HEK293T (cell line): Measurements from ENCODE around the gene ATP9A.

Experiments used
- BHLHE40 ChIP-seq: fragments of 450-650 bp; IDR thresholded peaks from 2 replicates; pipeline ENCODE4 v1.6.1; 2016; ENCODE audit warnings: mild to moderate bottlenecking, moderate library complexity, borderline replicate concordance
- ELF4 ChIP-seq: fragments of 450-650 bp; IDR thresholded peaks from 2 replicates; pipeline ENCODE4 v1.6.1; 2017; ENCODE audit warnings: antibody characterized with exemption
- FOXA1 ChIP-seq: fragments of 450-650 bp; IDR thresholded peaks from 2 replicates; pipeline ENCODE4 v1.6.1; 2016; ENCODE audit warnings: mild to moderate bottlenecking
- FOXK2 ChIP-seq: fragments of 450-650 bp; IDR thresholded peaks from 2 replicates; pipeline ENCODE4 v1.6.1; 2016; ENCODE audit warnings: mild to moderate bottlenecking
- FOXM1 ChIP-seq: fragments of 450-650 bp; IDR thresholded peaks from 2 replicates; pipeline ENCODE4 v1.6.1; 2017; ENCODE audit warnings: mild to moderate bottlenecking, borderline replicate concordance
- HDGF ChIP-seq: fragments of 450-650 bp; IDR thresholded peaks from 2 replicates; pipeline ENCODE4 v1.6.1; 2017; ENCODE audit warnings: antibody characterized with exemption, borderline replicate concordance
- L3MBTL2 ChIP-seq: fragments of 450-650 bp; conservative IDR thresholded peaks from 2 replicates; pipeline ENCODE4 v1.6.1; 2016; ENCODE audit warnings: mild to moderate bottlenecking
- LEF1 ChIP-seq: fragments of 450-650 bp; IDR thresholded peaks from 2 replicates; pipeline ENCODE4 v1.6.1; 2017; ENCODE audit warnings: mild to moderate bottlenecking, borderline replicate concordance
- NFRKB ChIP-seq: fragments of 450-650 bp; IDR thresholded peaks from 2 replicates; pipeline ENCODE4 v1.6.1; 2016; ENCODE audit warnings: mild to moderate bottlenecking, moderate library complexity
- SP1 ChIP-seq: fragments of 450-650 bp; IDR thresholded peaks from 2 replicates; pipeline ENCODE4 v1.6.1; 2017
- SUZ12 ChIP-seq: fragments of 450-650 bp; IDR thresholded peaks from 2 replicates; pipeline ENCODE4 v1.6.1; 2016; ENCODE audit warnings: mild to moderate bottlenecking
- TARDBP ChIP-seq: fragments of 450-650 bp; IDR thresholded peaks from 2 replicates; pipeline ENCODE4 v1.6.1; 2016

DNA sequence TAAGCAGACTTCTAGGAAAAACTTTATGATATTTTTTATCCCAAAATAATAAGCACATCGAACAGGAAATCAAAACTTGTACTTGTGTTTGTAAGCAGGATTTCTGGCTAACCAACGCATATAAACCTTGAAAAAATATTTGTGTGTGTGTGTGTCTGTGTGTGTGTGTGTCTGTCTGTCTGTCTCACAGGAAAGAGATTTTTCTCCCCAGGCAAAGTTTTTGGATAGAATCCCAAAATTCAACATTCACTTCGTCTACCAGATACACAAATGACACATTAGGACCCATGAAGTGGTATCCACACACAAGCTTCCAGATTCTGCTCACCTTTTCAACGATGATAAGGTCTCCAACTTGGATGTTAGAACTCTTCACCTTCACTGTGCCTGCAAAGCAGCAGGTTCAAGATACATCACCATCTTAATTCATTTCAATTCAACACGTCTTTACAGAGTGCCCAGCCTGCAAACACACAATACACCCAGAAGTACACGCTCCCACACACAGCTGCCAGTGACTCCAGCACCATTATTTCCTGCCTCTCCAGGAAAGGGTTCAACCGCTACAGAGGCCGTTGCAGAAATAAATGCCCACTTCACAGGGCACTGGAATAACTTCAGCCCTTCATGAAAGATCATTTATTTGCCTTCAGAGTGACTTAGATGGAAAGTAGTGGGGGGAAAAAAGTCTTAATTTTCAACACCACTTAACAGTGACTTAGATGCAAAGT is 70.9 kb downstream of the ATP9A start:
- TF ChIP-seq L3MBTL2: no peak
- TF ChIP-seq SUZ12: no peak
- no peak for TF ChIP-seq NFRKB
- TF ChIP-seq FOXM1: no peak
- TF ChIP-seq LEF1: no peak
- TF ChIP-seq TARDBP: no peak
- TF ChIP-seq SP1: no peak
- no peak for TF ChIP-seq ELF4
- TF ChIP-seq FOXK2: no peak
- no peak for TF ChIP-seq FOXA1
- no peak for TF ChIP-seq HDGF
- no peak for TF ChIP-seq BHLHE40
